ENCODE data around the gene MEMO1. TPM values are rescaled to one million over a fixed set of nuclear protein-coding genes. Genes with fewer than 3 reads are reported as not detected.

MEMO1 gene
- total RNA-seq, 4 donors from 2014 or later: 12.2 to 42.9 (median 17.5) TPM

DNA sequence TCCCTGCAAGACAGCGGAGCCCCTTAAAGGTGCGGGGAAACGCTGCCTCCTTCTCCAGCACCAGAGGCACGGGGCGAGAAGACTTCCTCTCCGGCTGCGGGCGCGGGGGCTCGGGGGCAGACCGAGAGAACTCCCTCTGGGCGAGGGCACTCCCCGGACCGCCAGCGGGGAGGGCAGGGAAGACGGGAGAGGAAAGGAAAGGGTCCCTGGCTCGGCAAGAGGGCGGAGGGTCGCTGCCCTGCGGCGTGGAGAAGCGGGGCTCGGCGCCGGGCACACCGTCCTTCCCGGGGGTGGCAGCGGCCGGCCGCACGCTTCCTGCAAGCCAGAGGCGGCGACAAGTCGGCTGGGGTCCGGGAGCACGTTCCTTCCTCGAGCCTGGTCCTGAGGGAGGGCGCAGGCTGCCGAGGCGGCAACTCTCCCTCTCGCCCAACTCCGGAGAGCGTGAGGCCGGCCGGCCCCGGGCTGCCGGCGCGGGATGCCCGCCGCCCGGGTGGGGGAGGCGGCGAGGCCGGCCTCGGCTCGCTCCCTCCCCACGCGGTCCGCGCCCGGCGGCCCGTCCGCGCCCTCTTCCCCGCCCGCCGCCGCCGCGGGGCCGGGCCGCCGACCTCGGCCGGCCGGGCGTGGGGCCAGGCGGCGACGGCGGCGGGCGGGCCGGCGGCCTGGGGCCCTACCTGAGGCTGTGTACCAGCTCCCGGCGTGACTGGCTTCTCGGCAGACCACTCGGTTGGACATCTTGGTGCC is 1.1 kb downstream of the MEMO1 start:
- peaks cover 0 to 9% (median 0%) of the 10 kb centered on the region in 3 donors for H3K36me3 ChIP-seq
- peak overlapping the region; percentile 84 to 96 (median 94) for H3K27ac ChIP-seq
- peak overlapping the region; percentile 59 to 88 (median 76) for H3K4me3 ChIP-seq
- no peaks in the 10 kb centered on the region for H3K27me3 ChIP-seq
- no peaks in the 10 kb centered on the region for H3K9me3 ChIP-seq
- DNase-seq (ENCODE audit: low spot score in 2 of 2): peak in 1 of 2 donors; percentile 7
- 1% methylated on average over 20 to 29 of the region's 91 CpGs for WGBS, 2 donors
- H3K4me1 ChIP-seq: peaks cover 0 to 38% (median 16%) of the 10 kb centered on the region in 4 donors
- TF ChIP-seq POLR2A (IDR thresholded peaks at IDR 0.05) (no peak), EP300 (IDR thresholded peaks at IDR 0.05) (no peak)
- TF ChIP-seq, protein P1, sequence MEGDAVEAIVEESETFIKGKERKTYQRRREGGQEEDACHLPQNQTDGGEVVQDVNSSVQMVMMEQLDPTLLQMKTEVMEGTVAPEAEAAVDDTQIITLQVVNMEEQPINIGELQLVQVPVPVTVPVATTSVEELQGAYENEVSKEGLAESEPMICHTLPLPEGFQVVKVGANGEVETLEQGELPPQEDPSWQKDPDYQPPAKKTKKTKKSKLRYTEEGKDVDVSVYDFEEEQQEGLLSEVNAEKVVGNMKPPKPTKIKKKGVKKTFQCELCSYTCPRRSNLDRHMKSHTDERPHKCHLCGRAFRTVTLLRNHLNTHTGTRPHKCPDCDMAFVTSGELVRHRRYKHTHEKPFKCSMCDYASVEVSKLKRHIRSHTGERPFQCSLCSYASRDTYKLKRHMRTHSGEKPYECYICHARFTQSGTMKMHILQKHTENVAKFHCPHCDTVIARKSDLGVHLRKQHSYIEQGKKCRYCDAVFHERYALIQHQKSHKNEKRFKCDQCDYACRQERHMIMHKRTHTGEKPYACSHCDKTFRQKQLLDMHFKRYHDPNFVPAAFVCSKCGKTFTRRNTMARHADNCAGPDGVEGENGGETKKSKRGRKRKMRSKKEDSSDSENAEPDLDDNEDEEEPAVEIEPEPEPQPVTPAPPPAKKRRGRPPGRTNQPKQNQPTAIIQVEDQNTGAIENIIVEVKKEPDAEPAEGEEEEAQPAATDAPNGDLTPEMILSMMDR (IDR thresholded peaks at IDR 0.05): no peak

DNA sequence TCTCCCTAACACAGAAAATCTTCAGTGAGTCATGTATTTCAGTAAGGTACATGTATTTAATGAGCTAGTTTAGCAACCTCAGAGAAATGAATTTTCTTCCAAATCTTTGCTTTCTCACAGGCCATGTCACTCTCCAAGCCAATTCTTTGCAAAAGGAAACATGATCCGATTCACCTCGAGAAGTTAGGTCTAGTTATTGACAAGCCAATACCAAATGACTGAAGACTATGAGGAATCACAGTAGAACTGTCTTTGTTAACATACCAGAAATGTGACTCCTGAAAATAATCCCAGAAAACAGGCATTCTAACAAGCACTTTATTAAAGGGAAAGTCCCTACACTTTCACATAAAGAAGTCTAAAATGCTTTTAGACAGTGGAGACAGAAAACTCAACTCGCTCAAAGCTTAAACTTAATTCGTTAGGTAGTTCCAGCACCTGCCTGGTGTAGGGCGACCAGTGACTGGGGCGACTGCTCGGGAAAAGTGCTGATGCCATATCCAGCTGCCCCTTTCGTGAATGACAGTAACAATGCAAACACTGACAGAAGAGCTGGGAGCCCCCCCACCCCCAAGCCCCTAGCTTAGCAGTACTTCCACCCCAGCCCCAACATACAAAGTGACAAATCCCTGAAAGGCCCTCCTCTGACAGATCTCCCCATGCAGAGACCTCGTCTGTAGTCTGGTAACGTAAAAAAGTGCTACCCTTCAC is 1.8 kb downstream of the MEMO1 start:
- Histone ChIP-seq H3K4me3 (peak overlapping the region; percentile 59 to 81 (median 76)), H3K9me3 (no peaks in the 10 kb centered on the region), H3K27ac (peak overlapping the region; percentile 39 to 94 (median 84)), H3K36me3 (peaks cover 0 to 5% (median 0%) of the 10 kb centered on the region in 3 donors), H3K4me1 (peaks cover 0 to 43% (median 16%) of the 10 kb centered on the region in 4 donors), H3K27me3 (no peaks in the 10 kb centered on the region)
- DNase-seq (ENCODE audit: low spot score in 2 of 2): no peak
- 0 to 1% methylated on average over 8 to 10 of the region's 10 CpGs for WGBS, 2 donors
- TF ChIP-seq, protein P1 (IDR thresholded peaks at IDR 0.05): no peak
- TF ChIP-seq EP300 (IDR thresholded peaks at IDR 0.05) (no peak), POLR2A (IDR thresholded peaks at IDR 0.05) (no peak)

DNA sequence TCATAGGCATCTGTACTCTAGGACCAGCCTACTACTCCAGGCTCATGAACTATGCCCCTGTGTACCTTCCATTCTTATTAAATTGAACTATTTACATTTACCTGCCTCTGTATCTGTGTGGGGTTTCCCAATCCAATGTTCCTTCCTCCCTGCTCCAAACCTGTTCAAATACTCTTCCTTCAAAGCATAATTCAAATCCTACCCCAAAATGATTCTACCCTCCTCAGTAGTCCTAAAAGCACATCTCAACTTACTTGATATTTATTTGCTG is 3.8 kb downstream of the MEMO1 start:
- Histone ChIP-seq H3K4me3 (no peak overlapping the region), H3K9me3 (no peaks in the 10 kb centered on the region), H3K4me1 (peaks cover 0 to 43% (median 16%) of the 10 kb centered on the region in 4 donors), H3K36me3 (no peaks in the 10 kb centered on the region), H3K27ac (no peak overlapping the region), H3K27me3 (no peaks in the 10 kb centered on the region)
- DNase-seq (ENCODE audit: low spot score in 2 of 2): no peak
- TF ChIP-seq POLR2A (IDR thresholded peaks at IDR 0.05): no peak
- TF ChIP-seq EP300 (IDR thresholded peaks at IDR 0.05): no peak
- TF ChIP-seq, protein P1 (IDR thresholded peaks at IDR 0.05): no peak

DNA sequence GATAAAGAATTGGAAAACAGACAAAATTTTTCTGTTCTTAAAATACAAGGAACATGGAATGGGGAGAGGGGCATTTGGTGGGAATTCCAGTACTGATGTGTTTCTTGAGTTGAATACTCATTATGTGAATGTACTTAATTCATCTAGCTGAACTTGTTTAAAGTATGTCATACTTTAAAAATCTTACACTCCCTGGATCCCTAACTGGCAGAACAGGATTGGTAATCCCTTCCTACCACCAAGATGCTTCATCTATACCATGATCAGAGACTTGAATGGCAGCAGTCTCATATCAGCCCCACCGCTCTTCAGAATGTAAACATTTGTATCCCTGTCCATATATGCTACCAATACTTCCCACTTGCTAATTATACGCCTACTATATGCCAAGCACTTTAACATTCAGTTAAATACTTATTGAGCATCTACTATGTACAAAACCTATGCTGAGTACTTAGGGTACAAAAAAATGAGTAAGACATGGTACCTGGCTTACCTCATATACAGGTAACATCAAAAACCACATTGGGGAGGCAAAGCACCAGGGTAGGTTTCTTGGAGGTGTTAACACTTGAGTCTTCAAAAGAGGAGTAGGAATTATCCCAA is 5.3 kb downstream of the MEMO1 start:
- H3K27me3 ChIP-seq: no peaks in the 10 kb centered on the region
- no peak overlapping the region for H3K4me3 ChIP-seq
- 96 to 98% methylated on average over 2 of the region's 2 CpGs for whole genome bisulfite sequencing, 2 donors
- no peaks in the 10 kb centered on the region for H3K9me3 ChIP-seq
- DNase-seq (ENCODE audit: low spot score in 2 of 2): no peak
- no peak for TF ChIP-seq EP300 (IDR thresholded peaks at IDR 0.05)
- no peak for TF ChIP-seq POLR2A (IDR thresholded peaks at IDR 0.05)
- TF ChIP-seq, protein P1 (IDR thresholded peaks at IDR 0.05): no peak
- H3K4me1 ChIP-seq: peaks cover 0 to 32% (median 12%) of the 10 kb centered on the region in 4 donors
- no peak overlapping the region for H3K27ac ChIP-seq
- H3K36me3 ChIP-seq: no peaks in the 10 kb centered on the region

DNA sequence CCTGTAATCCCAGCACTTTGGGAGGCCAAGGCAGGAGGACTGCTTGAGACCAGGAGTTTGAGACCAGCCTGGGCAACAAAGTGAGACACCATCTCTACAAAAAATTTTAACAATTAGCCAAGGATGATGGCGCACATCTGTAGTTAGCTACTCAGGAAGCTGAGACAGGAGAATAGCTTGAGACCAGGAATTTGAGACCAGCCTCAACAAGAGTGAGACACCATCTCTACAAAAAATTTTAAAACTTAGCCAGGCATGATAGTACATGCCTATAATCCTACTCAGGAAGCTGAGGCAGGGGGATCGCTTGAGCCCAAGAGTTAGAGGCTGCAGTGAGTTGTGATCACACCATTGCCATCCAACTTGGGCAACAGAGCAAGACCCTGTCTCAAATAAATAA is 7.0 kb downstream of the MEMO1 start:
- 94 to 95% methylated on average over 2 of the region's 2 CpGs for WGBS, 2 donors
- Histone ChIP-seq H3K36me3 (no peaks in the 10 kb centered on the region), H3K27me3 (no peaks in the 10 kb centered on the region), H3K4me1 (peaks cover 0 to 27% (median 8%) of the 10 kb centered on the region in 4 donors), H3K9me3 (no peaks in the 10 kb centered on the region), H3K27ac (no peak overlapping the region), H3K4me3 (no peak overlapping the region)
- TF ChIP-seq, protein P1 (IDR thresholded peaks at IDR 0.05): no peak
- TF ChIP-seq EP300 (IDR thresholded peaks at IDR 0.05) (no peak), POLR2A (IDR thresholded peaks at IDR 0.05) (no peak)
- no peak for DNase-seq (ENCODE audit: low spot score in 2 of 2)
